Body of pancreas (tissue), 4 donors: Measurements from ENCODE around the gene CCN2. TPM values are rescaled to one million over a fixed set of nuclear protein-coding genes. Genes with fewer than 3 reads are reported as not detected.

ENCODE experiments used
- ATAC-seq: fragments of 150-250 bp; one replicate; pipeline ENCODE4 v1.9.1; 2016
- DNase-seq, 4 donors: peaks; one replicate each; pipeline ENCODE4 v3.0.0-alpha.2; 2019
- H3K27ac ChIP-seq, 4 donors: fragments of 200-600 bp; sonication (generic); 1 replicate in 3 of 4; 2 replicates in 1 of 4; pipeline versions ENCODE4 v1.5.1 to v1.6.1; 2016 to 2019; ENCODE audit warnings: mild to moderate bottlenecking in 1 of 4, mixed read lengths in 1 of 4, moderate library complexity in 1 of 4
- H3K27me3 ChIP-seq, 2 donors: fragments of 200-600 bp; sonication (generic); one replicate each; pipeline ENCODE4 v1.6.0; 2016; ENCODE audit warnings: mild to moderate bottlenecking in 1 of 2
- H3K36me3 ChIP-seq, 2 donors: fragments of 200-600 bp; sonication (generic); replicated peaks in 1 of 2; 2 replicates each; pipeline ENCODE4 v1.5.1; 2016; ENCODE audit warnings: low read depth in 2 of 2; ENCODE audit not compliant: insufficient read depth in 1 of 2
- H3K4me1 ChIP-seq: fragments of 200-600 bp; sonication (generic); one replicate; pipeline ENCODE4 v1.6.0; 2016
- H3K4me3 ChIP-seq, 2 donors: fragments of 200-600 bp; sonication (generic); 1 replicate in 1 of 2; 2 replicates in 1 of 2; pipeline ENCODE4 v1.5.1; 2016 to 2019
- H3K9me3 ChIP-seq, 3 donors: fragments of 200-600 bp; sonication (generic); 1 replicate in 2 of 3; 2 replicates in 1 of 3; pipeline ENCODE4 v1.5.1; 2016
- POLR2A ChIP-seq, 3 donors: fragments of 450-650 bp; IDR thresholded peaks; one replicate each; pipeline ENCODE4 v1.6.1; 2016; ENCODE audit warnings: antibody characterized with exemption in 3 of 3, mild to moderate bottlenecking in 2 of 3
- WGBS, 2 donors: methylation state at CpG; one replicate each; pipeline ENCODE4 v1.1.5; 2017; 5-methylcytosine and 5-hydroxymethylcytosine counted together
- intact Hi-C: fragments of 100-400 bp; cut with DNase I; formaldehyde crosslinking; loops from one replicate; pipeline ENCODE4 v1.15.1; 2023
- total RNA-seq, 2 donors: library from RNA; depleted of rRNA; stranded (reverse); fragments of >200 nt; gene quantifications; one replicate each; pipeline ENCODE4 v1.1.0, GENCODE V29; 2016
- TF ChIP-seq, protein P1 (sequence below), 7 experiments: fragments of 450-650 bp in 4 of 7; fragments of 200-600 bp in 3 of 7; sonication (generic) in 3 of 7; IDR thresholded peaks; one replicate each; pipeline ENCODE4 v1.5.1; 2016 to 2019; ENCODE audit warnings: antibody characterized with exemption in 7 of 7

Gene CCN2
- total RNA-seq, 2 donors from 2014 or later: 109 to 203 TPM

DNA sequence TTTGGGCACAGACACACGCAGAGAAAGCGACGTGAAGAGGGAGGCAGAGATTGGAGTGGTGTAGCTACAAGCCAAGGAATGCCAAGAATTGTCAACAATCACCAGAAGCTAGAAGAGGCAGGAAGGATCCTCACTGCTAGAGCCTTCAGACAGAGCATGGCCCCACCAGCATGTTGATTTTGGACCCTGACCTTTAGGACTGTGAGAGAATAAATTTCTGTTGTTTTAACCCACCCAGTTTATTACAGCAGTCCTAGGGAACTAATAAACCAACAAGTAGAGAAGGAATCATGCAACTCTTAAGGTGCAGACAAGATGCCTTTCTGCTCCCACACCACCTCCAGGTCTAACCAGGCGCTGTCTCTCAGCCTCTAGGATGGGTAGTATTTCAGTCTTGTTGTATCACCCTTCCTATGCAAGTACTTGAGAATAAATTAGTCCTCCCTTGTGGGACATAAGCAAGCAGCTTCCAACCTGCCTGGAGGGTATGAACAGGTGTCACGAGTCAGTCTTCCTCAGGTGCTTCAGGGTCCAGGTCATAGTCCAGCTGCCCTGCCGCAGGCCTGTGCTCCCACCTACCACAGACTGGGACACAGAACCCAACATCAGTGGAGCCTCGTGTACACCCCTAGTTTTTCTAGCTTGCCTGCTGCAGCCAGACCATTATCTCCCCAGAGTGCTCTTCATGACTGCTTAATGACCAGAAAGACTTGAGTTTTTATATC lies 46.4 kb upstream of the CCN2 start:
- no peak for ATAC-seq
- WGBS, 2 donors: 61 to 76% methylated on average over 7 of the region's 7 CpGs
- TF ChIP-seq, protein P1, sequence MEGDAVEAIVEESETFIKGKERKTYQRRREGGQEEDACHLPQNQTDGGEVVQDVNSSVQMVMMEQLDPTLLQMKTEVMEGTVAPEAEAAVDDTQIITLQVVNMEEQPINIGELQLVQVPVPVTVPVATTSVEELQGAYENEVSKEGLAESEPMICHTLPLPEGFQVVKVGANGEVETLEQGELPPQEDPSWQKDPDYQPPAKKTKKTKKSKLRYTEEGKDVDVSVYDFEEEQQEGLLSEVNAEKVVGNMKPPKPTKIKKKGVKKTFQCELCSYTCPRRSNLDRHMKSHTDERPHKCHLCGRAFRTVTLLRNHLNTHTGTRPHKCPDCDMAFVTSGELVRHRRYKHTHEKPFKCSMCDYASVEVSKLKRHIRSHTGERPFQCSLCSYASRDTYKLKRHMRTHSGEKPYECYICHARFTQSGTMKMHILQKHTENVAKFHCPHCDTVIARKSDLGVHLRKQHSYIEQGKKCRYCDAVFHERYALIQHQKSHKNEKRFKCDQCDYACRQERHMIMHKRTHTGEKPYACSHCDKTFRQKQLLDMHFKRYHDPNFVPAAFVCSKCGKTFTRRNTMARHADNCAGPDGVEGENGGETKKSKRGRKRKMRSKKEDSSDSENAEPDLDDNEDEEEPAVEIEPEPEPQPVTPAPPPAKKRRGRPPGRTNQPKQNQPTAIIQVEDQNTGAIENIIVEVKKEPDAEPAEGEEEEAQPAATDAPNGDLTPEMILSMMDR (IDR thresholded peaks at IDR 0.05): no peak
- no peak for TF ChIP-seq POLR2A (IDR thresholded peaks at IDR 0.05)
- H3K36me3 ChIP-seq: no peaks in the 10 kb centered on the region
- H3K4me3 ChIP-seq: no peak overlapping the region
- H3K27me3 ChIP-seq: no peaks in the 10 kb centered on the region
- intact Hi-C loops: no loop called here
- no peak overlapping the region for H3K27ac ChIP-seq
- H3K9me3 ChIP-seq: no peaks in the 10 kb centered on the region
- no peak for DNase-seq
- no peaks in the 10 kb centered on the region for H3K4me1 ChIP-seq

DNA sequence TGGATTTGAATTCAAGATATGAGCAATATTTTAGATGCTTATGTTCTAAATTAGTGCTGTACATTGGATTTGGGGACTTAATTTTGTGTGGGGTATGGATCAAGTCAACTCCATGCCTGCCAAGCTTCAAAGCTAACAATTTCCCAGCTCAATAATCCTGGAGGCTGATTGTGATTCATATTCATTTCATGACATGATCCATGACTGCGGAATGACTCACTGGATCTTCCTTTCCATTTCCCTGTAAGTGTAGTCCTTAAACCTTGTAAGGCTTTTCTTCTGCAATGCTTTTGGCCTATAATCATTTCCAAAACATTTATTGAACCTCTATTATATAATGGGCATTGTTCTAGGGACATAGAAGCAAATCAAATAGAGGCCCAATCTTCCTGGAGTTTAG lies 44.7 kb upstream of the CCN2 start:
- TF ChIP-seq, protein P1 (IDR thresholded peaks at IDR 0.05): no peak
- ATAC-seq: no peak

DNA sequence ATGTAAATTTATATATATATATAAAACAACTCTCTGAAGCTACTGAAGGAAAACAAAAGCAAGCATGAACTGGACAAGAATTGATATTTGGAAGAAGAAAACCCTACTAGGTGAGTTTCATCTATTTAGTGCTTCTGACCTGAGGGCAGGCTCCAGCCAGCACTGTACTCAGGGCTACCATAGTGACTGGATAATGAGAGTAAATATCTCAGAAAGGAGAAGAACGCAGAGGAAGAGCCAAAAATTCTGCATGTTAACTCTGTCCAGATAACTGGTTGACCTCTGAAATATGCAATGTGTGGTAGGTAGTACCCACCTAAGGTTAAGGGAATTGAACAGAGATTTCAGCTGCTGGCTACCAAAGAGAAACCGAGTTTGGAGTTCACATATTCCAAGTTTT lies 41.4 kb upstream of the CCN2 start:
- H3K4me1 ChIP-seq: no peaks in the 10 kb centered on the region
- 54% methylated on average over 2 of the region's 2 CpGs for WGBS, 2 donors
- ATAC-seq (no peak), DNase-seq (no peak)
- no peaks in the 10 kb centered on the region for H3K27me3 ChIP-seq
- H3K9me3 ChIP-seq: no peaks in the 10 kb centered on the region
- TF ChIP-seq, protein P1 (IDR thresholded peaks at IDR 0.05): no peak
- no peak for TF ChIP-seq POLR2A (IDR thresholded peaks at IDR 0.05)
- no peak overlapping the region for H3K27ac ChIP-seq
- H3K4me3 ChIP-seq: no peak overlapping the region
- no peaks in the 10 kb centered on the region for H3K36me3 ChIP-seq
- intact Hi-C loops: no loop called here

More for the DNA sequence above, 44.7 kb upstream of the CCN2 start:
- Histone ChIP-seq H3K27me3 (no peaks in the 10 kb centered on the region), H3K4me3 (no peak overlapping the region), H3K36me3 (no peaks in the 10 kb centered on the region), H3K27ac (no peak overlapping the region), H3K4me1 (no peaks in the 10 kb centered on the region), H3K9me3 (no peaks in the 10 kb centered on the region)
- no peak for DNase-seq
- WGBS, 2 donors: 94 to 95% methylated on average over 1 of the region's 1 CpG
- intact Hi-C loops: no loop called here

DNA sequence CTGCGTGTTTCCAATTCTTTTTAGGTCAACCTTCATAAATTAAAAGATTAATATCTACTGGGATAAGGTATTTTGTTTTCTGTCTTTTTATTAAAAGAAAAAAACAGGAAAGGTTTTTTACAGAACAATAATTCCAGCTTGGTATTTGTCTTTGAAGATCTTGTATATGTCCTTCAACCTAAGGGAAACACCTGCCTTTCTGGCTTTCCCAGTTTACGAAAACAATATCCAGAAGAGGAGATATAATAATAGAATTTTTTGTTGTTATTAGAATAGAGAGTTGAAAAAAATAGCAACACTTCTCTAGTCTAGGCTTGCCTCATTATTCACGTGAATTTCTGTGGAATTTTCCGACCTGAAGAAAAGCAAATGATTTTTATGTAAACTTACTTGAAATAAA lies 37.9 kb upstream of the CCN2 start:
- intact Hi-C loops: no loop called here
- Histone ChIP-seq H3K27ac (no peak overlapping the region), H3K4me1 (no peaks in the 10 kb centered on the region), H3K9me3 (no peaks in the 10 kb centered on the region), H3K27me3 (no peaks in the 10 kb centered on the region), H3K4me3 (no peak overlapping the region), H3K36me3 (no peaks in the 10 kb centered on the region)
- ATAC-seq (no peak), DNase-seq (no peak)
- TF ChIP-seq, protein P1 (IDR thresholded peaks at IDR 0.05): no peak
- 81 to 90% methylated on average over 4 of the region's 4 CpGs for WGBS, 2 donors

DNA sequence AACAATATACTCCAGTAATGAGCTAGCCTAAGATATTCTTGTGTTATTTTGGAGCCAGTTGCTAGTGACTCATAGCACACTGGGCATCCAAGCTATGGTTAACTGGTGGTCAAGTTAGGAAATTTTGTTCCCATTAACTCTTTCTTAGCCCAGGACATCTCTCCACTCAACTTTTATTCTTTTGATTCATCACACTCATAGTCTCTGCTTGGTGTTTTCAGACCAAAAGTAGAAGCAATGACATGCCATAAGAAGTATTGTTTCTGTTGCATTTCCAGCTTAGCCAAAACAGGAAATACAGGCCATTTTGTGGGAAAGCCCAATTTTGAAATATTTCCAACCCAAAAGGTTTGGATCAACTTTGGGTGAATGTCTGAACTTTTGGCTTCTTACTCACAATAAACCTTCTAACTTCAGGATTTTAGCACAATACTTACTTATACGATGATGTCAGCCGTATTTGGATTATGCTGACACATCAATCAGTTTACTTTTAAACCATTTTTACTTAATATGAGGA lies 31.6 kb upstream of the CCN2 start:
- intact Hi-C loops: no loop called here
- H3K27ac ChIP-seq: no peak overlapping the region
- WGBS, 2 donors: 88 to 94% methylated on average over 2 of the region's 2 CpGs

More for the DNA sequence above, 31.6 kb upstream of the CCN2 start:
- DNase-seq (no peak), ATAC-seq (no peak)
- no peaks in the 10 kb centered on the region for H3K36me3 ChIP-seq
- no peaks in the 10 kb centered on the region for H3K4me1 ChIP-seq
- no peaks in the 10 kb centered on the region for H3K27me3 ChIP-seq
- H3K4me3 ChIP-seq: no peak overlapping the region
- no peak for TF ChIP-seq POLR2A (IDR thresholded peaks at IDR 0.05)
- TF ChIP-seq, protein P1 (IDR thresholded peaks at IDR 0.05): no peak
- H3K9me3 ChIP-seq: no peaks in the 10 kb centered on the region
